ENCODE results near the gene APLP2.

- TF ChIP-seq CTCF (IDR thresholded peaks at IDR 0.05) (no peak), EP300 (IDR thresholded peaks at IDR 0.05) (no peak), POLR2AphosphoS5 (IDR thresholded peaks at IDR 0.05) (no peak)
Observed at GRCh38 chr11:130040281-130040940, 29.3 kb upstream of the APLP2 start.
